Activated CD8-positive, alpha-beta T cell treated with anti-CD3 and anti-CD28 coated beads for 36 hours (primary cell): Measurements from ENCODE around the gene LSM14B. TPM values are rescaled to one million over a fixed set of nuclear protein-coding genes. Genes with fewer than 3 reads are reported as not detected.

ENCODE experiments used
- ATAC-seq: fragments of 200-7000 bp; cut with Tn5 transposase; one replicate; pipeline ENCODE4 v1.10.0; 2021; ENCODE audit warnings: mild to moderate bottlenecking, moderate library complexity
- CTCF ChIA-PET: fragments of 350-600 bp; sonication (Branson Sonifier 250); formaldehyde crosslinking; loops from one replicate; lab custom pipeline; 2021; ENCODE audit warnings: antibody characterized with exemption; lab: Charles Lee
- POLR2A ChIA-PET: fragments of 350-600 bp; sonication (Branson Sonifier 250); formaldehyde crosslinking; loops from one replicate; lab custom pipeline; 2021; ENCODE audit warnings: antibody characterized with exemption; lab: Charles Lee
- DNase-seq: peaks from one replicate; pipeline ENCODE4 v3.0.0-alpha.2; 2020
- H3K27ac Mint-ChIP-seq: one replicate; pipeline ENCODE4 v1.8.0; 2021; ENCODE audit warnings: mild to moderate bottlenecking, mixed read lengths
- H3K27me3 Mint-ChIP-seq: one replicate; pipeline ENCODE4 v1.8.0; 2021; ENCODE audit warnings: mixed read lengths
- H3K36me3 Mint-ChIP-seq: one replicate; pipeline ENCODE4 v1.8.0; 2021; ENCODE audit warnings: low read depth, mixed read lengths
- H3K4me1 Mint-ChIP-seq: one replicate; pipeline ENCODE4 v1.8.0; 2021; ENCODE audit warnings: low read depth, mixed read lengths
- H3K4me3 Mint-ChIP-seq: one replicate; pipeline ENCODE4 v1.8.0; 2021; ENCODE audit warnings: mild to moderate bottlenecking, moderate library complexity, mixed read lengths
- H3K9me3 Mint-ChIP-seq: one replicate; pipeline ENCODE4 v1.8.0; 2021; ENCODE audit warnings: mixed read lengths
- CTCF ChIP-seq: fragments of 200-600 bp; IDR thresholded peaks from one replicate; pipeline ENCODE4 v1.8.0; 2022; ENCODE audit warnings: antibody characterized with exemption, mild to moderate bottlenecking
- intact Hi-C: fragments of 100-400 bp; cut with micrococcal nuclease; formaldehyde crosslinking; loops from one replicate; pipeline ENCODE4 v1.10.0; 2022
- total RNA-seq, 2 experiments: library from RNA; stranded (reverse); gene quantifications; one replicate each; pipeline ENCODE4 v1.2.3, GENCODE V29; 2021

Gene LSM14B
- total RNA-seq, 2 experiments from 2014 or later = 33.5 to 35.6 TPM

DNA sequence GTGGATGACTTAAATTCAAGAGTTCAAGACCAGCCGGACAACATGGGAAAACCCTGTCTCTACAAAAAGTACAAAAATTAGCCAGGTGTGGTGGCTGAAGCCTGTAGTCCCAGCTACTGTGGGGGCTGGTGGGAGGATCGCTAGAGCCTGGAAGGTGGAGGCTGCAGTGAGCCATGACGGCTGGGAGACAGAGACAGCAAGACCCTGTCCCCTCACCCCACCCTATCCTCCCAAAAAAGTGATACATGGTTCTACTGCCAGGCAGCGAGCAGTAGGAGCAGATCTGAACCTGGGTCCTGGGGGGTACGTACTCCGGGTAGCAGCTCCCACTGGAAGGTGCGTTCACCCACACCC is 18.7 kb downstream of the LSM14B start:
- ATAC-seq (no peak), DNase-seq (no peak)
- Mint-ChIP-seq H3K36me3 (peaks cover 58% of the 10 kb centered on the region), H3K4me1 (peaks cover 52% of the 10 kb centered on the region), H3K27me3 (no peaks in the 10 kb centered on the region), H3K27ac (peak overlapping the region; percentile 89), H3K4me3 (peak overlapping the region; percentile 84), H3K9me3 (no peaks in the 10 kb centered on the region)
- intact Hi-C loops = no loop called here
- CTCF ChIA-PET = interaction anchor here (0.7 to 3.1 kb wide), 8 partner anchors 9 to 241 kb away, joined by 3 to 13 read pairs (median 4); no protein-coding TSS in a partner anchor
- POLR2A ChIA-PET = interaction anchor here (1.2 to 3.1 kb wide), 6 partner anchors 14 to 130 kb away, joined by 3 to 13 read pairs (median 6); partner anchors contain the start of genes LSM14B and TAF4
- TF ChIP-seq CTCF = no peak

DNA sequence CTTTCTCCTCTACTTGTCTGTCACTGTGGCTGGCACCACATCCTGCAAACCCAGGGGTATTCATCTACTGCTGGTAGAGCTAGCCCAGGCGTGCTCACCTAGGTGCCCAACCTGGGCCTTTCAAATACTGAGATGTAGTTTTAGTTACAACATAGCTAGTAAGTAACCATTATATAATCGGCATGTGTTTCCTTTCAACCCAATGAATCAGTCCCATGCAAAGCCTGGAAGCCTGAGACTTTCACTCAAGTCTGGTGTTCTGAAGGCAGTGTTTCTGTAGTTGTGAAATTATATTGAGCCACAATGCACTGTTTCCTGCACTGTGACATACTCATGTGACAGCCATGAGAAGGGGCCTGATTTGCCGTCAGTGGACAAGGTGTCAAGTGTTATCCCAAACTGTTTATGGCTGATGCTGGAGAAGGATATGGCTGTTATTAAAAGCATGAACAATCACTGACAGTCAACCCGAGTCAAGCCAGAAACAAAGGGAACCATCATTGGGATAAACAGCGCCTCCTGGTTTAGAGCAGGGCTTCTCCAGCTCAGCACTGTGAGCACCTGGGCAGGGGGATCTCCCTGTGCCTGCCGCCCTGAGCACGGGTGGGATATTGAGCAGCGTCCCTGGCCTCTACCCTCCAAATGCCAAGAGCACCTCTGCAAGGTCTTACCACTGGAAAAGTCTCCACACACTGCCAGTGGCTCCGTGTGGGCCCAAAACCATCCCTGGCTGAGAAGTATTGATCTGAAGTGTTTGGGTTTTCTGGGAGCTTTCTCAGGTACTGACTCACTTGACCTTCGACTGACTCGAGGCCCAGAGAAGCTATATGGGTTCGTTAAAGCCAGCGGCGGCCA is 19.3 kb downstream of the LSM14B start:
- Mint-ChIP-seq H3K9me3 (no peaks in the 10 kb centered on the region), H3K36me3 (peaks cover 54% of the 10 kb centered on the region), H3K27ac (peak overlapping the region; percentile 89), H3K27me3 (no peaks in the 10 kb centered on the region), H3K4me1 (peaks cover 55% of the 10 kb centered on the region), H3K4me3 (peak overlapping the region; percentile 84)
- TF ChIP-seq CTCF = no peak
- ATAC-seq (no peak), DNase-seq (peak; percentile 51)
- POLR2A ChIA-PET = interaction anchor here (0.5 to 3.1 kb wide), 12 partner anchors 9 to 130 kb away, joined by 3 to 13 read pairs (median 4); partner anchors contain the start of genes LSM14B and TAF4
- intact Hi-C loops = no loop called here
- CTCF ChIA-PET = interaction anchor here (0.7 to 3.1 kb wide), 9 partner anchors 9 to 241 kb away, joined by 3 to 13 read pairs (median 4); no protein-coding TSS in a partner anchor

GRCh38 chr20:62142252-62143080 is 20.2 kb downstream of the LSM14B start:
- DNase-seq (no peak), ATAC-seq (peak; percentile 3)
- POLR2A ChIA-PET = interaction anchor here (0.7 to 3.1 kb wide), 12 partner anchors 10 to 116 kb away, joined by 3 to 13 read pairs (median 4); partner anchors contain the start of genes LSM14B and TAF4
- peaks cover 53% of the 10 kb centered on the region for H3K4me1 Mint-ChIP-seq
- intact Hi-C loops = no loop called here
- H3K4me3 Mint-ChIP-seq = peak overlapping the region; percentile 84
- no peak for TF ChIP-seq CTCF
- H3K9me3 Mint-ChIP-seq = no peaks in the 10 kb centered on the region
- CTCF ChIA-PET = interaction anchor here (0.8 to 3.1 kb wide), 9 partner anchors 10 to 240 kb away, joined by 3 to 13 read pairs (median 4); no protein-coding TSS in a partner anchor
- H3K27ac Mint-ChIP-seq = peak overlapping the region; percentile 89
- H3K27me3 Mint-ChIP-seq = no peaks in the 10 kb centered on the region
- peaks cover 47% of the 10 kb centered on the region for H3K36me3 Mint-ChIP-seq

DNA sequence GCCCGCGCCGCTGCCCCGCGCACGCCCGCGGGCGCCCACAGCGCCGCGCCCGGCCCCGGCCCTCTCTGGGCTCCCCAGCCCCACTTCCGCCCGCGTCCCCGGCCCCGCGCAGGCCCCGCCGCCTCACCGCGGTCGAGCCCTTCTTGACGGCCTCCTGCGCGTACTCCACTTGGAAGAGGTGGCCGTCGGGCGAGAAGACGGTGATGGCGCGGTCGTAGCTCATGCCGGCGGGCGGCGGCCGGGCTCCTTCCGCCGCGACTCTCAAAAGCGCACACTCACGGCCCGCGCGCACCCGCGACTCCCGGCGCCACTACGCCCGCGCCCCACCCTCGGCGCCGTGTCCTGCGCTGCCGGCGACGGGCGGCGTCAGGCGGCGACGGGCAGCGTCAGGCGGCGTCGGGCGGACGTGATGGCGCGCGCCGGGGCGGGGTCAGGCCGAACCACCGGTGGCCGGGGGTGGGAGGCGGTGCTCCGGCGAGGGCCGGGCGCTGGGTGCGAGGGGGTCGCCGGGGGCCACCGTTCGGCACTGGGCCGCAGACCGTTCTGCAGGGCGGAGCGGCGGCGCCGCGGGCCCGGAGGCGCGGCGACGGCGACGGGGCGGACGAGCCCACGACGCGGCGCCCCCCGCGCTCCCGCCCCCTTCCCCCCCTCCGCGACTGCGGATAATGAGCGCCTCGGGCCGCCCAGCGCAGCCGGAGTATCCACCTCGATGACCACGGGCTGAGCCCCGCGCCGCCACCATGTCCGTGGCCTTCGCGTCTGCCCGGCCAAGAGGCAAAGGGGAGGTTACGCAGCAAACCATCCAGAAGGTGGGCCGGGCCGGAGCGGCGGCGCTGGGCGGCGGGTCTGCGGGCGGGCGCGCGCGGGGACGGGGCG is 21.0 kb downstream of the LSM14B start, which contains the start of the genes PSMA7 and SS18L1:
TSS of gene PSMA7 (minus strand) at position 314 of the 876 bp plus-strand sequence. CDS start at position 223, 91 bp downstream.
TSS of gene SS18L1 (plus strand) at position 689 of the 876 bp plus-strand sequence. CDS start at position 741, 52 bp downstream.
- DNase-seq = peak; percentile 85
- no peaks in the 10 kb centered on the region for H3K9me3 Mint-ChIP-seq
- peaks cover 39% of the 10 kb centered on the region for H3K36me3 Mint-ChIP-seq
- no peak for TF ChIP-seq CTCF
- intact Hi-C loops = no loop called here
- no peaks in the 10 kb centered on the region for H3K27me3 Mint-ChIP-seq
- peak within 1 kb of the TSS; percentile 89 for H3K27ac Mint-ChIP-seq
- ChIA-PET CTCF (interaction anchor here (0.9 to 3.1 kb wide), 4 partner anchors 13 to 239 kb away, joined by 3 to 13 read pairs (median 6); no protein-coding TSS in a partner anchor), POLR2A (interaction anchor here (0.6 to 3.1 kb wide), 7 partner anchors 14 to 117 kb away, joined by 3 to 13 read pairs (median 4); partner anchors contain the start of genes LSM14B and TAF4)
- H3K4me1 Mint-ChIP-seq = peaks cover 48% of the 10 kb centered on the region
- peak within 1 kb of the TSS; percentile 84 for H3K4me3 Mint-ChIP-seq
- peak; percentile 90 for ATAC-seq
